Measurements from ENCODE around the gene BRD9. TPM values are rescaled to one million over a fixed set of nuclear protein-coding genes. Genes with fewer than 3 reads are reported as not detected.

Gene BRD9
- total RNA-seq, 4 donors from 2014 or later = 19.6 to 29.9 (median 25.2) TPM

DNA sequence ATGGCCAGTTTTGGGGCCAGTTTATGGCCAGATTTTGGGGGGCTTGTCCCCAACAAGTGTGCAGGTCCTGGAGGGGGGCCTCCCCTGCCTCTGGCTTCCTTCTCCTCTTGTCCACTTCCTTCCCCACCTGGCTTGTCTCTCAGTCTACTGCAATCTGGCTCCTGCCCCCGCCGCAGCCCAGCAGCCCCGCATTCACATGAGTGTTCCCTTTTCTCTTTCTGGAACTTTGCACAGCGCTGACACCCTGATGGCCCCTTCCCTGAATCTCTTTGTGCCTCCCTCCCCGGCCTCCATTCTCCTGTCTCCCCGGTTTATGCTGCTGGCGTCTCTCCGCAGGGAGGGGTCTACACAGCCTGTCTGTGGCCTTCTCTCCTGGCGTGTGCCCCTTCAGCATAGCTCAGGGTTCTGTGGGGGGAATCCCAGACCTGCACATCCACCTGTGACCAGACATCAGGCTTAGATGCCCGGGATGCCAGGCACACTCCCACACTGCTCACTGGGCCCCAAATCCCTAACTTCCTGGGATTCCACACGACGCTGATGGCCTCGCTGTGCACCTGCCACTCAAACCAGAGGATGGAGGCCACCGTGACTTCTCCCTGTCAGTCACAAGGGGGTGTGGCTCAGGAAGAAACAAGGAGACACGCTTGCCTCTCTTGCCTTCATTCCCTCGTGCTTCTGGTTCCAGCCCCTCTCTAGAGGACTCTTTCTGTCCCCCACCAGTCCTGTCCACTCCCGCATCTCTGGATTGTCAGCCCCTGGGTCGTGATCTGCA, 17.6 kb upstream of the BRD9 start:
- intact Hi-C loops (cut with DNase I) = loop anchor here (10.0 kb wide), 2 partner anchors 465 to 745 kb away; partner anchors contain the start of gene EXOC3
- no peak for TF ChIP-seq CTCF (IDR thresholded peaks at IDR 0.05)
- TF ChIP-seq POLR2A (IDR thresholded peaks at IDR 0.05) = no peak

DNA sequence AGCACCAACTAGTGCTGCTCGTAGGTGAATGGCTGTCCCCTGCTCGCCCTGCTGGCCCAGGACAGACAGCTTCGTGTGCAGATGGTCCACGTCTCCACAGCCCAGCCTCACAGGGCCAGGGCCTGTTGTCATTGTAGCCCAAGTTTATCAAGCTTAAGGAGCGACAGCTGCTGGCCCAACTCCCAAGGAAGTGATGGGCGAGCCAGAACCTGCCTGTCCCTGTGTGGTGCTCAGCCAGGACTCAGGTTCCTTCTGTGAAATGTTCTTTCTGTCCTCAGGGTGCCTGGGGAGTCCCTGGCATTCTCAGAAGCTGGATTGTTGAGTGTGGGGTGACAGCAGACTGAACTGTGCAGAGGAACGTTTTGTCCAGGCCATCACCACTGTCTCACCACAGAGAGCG, 16.5 kb upstream of the BRD9 start:
- intact Hi-C loops (cut with DNase I) = loop anchor here (10.0 kb wide), 1 partner anchor 464 kb away; the partner anchor contains the start of gene EXOC3
- H3K36me3 ChIP-seq = no peaks in the 10 kb centered on the region
- WGBS, 2 donors = 95 to 97% methylated on average over 7 to 8 of the region's 8 CpGs
- no peak overlapping the region for H3K4me3 ChIP-seq (replicated peaks in 1 of 3)
- H3K27ac ChIP-seq = no peak overlapping the region
- no peaks in the 10 kb centered on the region for H3K27me3 ChIP-seq
- H3K4me1 ChIP-seq = no peaks in the 10 kb centered on the region
- TF ChIP-seq POLR2A (IDR thresholded peaks at IDR 0.05) (no peak), CTCF (IDR thresholded peaks at IDR 0.05) (no peak)
- DNase-seq = no peak
- H3K9me3 ChIP-seq = no peaks in the 10 kb centered on the region

More for the DNA sequence above, 17.6 kb upstream of the BRD9 start:
- H3K9me3 ChIP-seq = no peaks in the 10 kb centered on the region
- no peaks in the 10 kb centered on the region for H3K4me1 ChIP-seq
- no peak for DNase-seq
- no peak overlapping the region for H3K4me3 ChIP-seq (replicated peaks in 1 of 3)
- H3K27ac ChIP-seq = no peak overlapping the region
- H3K27me3 ChIP-seq = no peaks in the 10 kb centered on the region
- no peaks in the 10 kb centered on the region for H3K36me3 ChIP-seq
- 96% methylated on average over 18 of the region's 18 CpGs for WGBS, 2 donors

DNA sequence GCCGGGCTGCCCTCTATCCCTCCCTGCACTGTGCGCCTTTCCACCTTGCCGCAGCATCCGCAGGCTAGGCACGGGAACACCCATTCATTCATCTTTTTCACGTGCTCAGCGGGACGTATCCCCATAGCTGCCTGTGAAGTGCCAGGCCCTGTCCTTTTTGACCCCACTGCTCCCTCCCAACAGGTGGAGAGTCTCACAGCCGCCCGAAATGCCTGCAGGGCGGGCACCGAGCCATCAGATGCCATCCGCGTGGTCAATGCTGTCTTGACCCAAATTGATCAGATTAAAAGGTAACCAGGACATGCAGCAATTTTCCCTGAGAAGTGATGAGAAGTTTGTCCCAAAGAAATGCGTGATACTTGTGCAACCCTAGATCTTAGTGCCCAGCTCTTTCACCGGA, 15.6 kb upstream of the BRD9 start:
- no peak for DNase-seq
- H3K4me1 ChIP-seq = no peaks in the 10 kb centered on the region
- WGBS, 2 donors = 96 to 98% methylated on average over 16 of the region's 16 CpGs
- no peaks in the 10 kb centered on the region for H3K36me3 ChIP-seq
- H3K27ac ChIP-seq = no peak overlapping the region
- TF ChIP-seq POLR2A (IDR thresholded peaks at IDR 0.05) (no peak), CTCF (IDR thresholded peaks at IDR 0.05) (no peak)
- no peaks in the 10 kb centered on the region for H3K27me3 ChIP-seq
- no peak overlapping the region for H3K4me3 ChIP-seq (replicated peaks in 1 of 3)
- H3K9me3 ChIP-seq = no peaks in the 10 kb centered on the region
- intact Hi-C loops (cut with DNase I) = loop anchor here (10.0 kb wide), 1 partner anchor 463 kb away; the partner anchor contains the start of gene EXOC3

GRCh38 chr5:907366-907910, 14.8 kb upstream of the BRD9 start:
- H3K4me3 ChIP-seq (replicated peaks in 1 of 3) = no peak overlapping the region
- H3K36me3 ChIP-seq = no peaks in the 10 kb centered on the region
- H3K27ac ChIP-seq = no peak overlapping the region
- no peak for TF ChIP-seq CTCF (IDR thresholded peaks at IDR 0.05)
- no peak for TF ChIP-seq POLR2A (IDR thresholded peaks at IDR 0.05)
- H3K4me1 ChIP-seq = peaks cover 0 to 6% of the 10 kb centered on the region in 2 donors
- no peaks in the 10 kb centered on the region for H3K9me3 ChIP-seq
- WGBS, 2 donors = 97 to 100% methylated on average over 5 to 6 of the region's 7 CpGs
- DNase-seq = no peak
- intact Hi-C loops (cut with DNase I) = loop anchor here (10.0 kb wide), 1 partner anchor 463 kb away; the partner anchor contains the start of gene EXOC3
- no peaks in the 10 kb centered on the region for H3K27me3 ChIP-seq

GRCh38 chr5:905139-905642, 12.6 kb upstream of the BRD9 start:
- Histone ChIP-seq H3K27me3 (no peaks in the 10 kb centered on the region), H3K4me1 (peaks cover 0 to 7% of the 10 kb centered on the region in 2 donors), H3K9me3 (no peaks in the 10 kb centered on the region), H3K4me3 (replicated peaks in 1 of 3) (no peak overlapping the region), H3K36me3 (no peaks in the 10 kb centered on the region), H3K27ac (no peak overlapping the region)
- no peak for DNase-seq
- TF ChIP-seq CTCF (IDR thresholded peaks at IDR 0.05) = no peak
- intact Hi-C loops (cut with DNase I) = loop anchor here (2.0 to 10.0 kb wide), 2 partner anchors 234 to 460 kb away; partner anchors contain the start of gene EXOC3
- WGBS, 2 donors = 93 to 95% methylated on average over 12 of the region's 12 CpGs

All from thyroid gland (tissue), 4 donors.